GM18498 (cell line): ENCODE data around the gene ALKBH1.
"Not testable (repeated sequence)": the region's sequence is repeated elsewhere in the genome, so short reads cannot be mapped to it uniquely, and the experiment has no call there.

Experiments used
- ATAC-seq: cut with Tn5 transposase; IDR thresholded peaks from one replicate; pipeline ENCODE4 v1.9.1; 2021; ENCODE audit warnings: mild to moderate bottlenecking, moderate library complexity; ENCODE audit not compliant: unreplicated experiment

Gene ALKBH1

DNA sequence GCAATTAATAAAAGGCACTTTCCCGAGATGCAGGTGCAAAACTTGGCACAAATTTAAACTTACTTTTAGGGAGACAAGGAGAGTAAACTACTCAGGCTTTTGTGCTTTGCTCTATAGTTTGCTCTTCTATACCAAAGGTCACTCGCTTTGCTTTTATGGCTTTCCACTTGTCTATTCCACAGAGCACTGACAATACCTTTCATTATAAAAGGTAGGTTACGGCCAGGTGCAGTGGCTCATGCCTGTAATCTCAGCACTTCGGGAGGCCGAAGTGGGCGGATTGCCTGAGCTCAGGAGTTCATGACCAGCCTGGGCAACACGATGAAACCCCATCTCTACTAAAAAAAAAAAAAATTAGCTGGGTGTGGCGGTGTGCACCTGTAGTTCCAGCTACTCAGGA is 32.9 kb downstream of the ALKBH1 start:
- no peak for ATAC-seq

DNA sequence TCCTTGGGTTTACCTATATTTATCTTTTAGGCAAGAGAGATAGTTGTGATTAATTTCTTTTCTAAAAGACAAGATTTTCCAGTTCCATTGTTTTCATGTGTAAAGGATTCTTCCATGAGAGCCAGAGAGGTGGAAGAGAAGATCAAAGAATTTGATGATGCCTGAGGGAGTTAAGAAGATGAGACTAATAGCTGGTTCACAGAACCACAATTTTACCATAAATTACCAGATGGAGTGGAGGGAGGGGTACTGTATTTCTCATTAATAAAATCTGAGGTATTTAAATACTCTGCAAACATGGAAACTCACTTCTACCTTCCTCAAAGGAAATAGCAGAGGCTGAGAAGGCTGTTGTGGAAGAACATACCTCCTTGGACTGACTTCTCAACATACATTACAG is 34.6 kb downstream of the ALKBH1 start:
- ATAC-seq: no peak

DNA sequence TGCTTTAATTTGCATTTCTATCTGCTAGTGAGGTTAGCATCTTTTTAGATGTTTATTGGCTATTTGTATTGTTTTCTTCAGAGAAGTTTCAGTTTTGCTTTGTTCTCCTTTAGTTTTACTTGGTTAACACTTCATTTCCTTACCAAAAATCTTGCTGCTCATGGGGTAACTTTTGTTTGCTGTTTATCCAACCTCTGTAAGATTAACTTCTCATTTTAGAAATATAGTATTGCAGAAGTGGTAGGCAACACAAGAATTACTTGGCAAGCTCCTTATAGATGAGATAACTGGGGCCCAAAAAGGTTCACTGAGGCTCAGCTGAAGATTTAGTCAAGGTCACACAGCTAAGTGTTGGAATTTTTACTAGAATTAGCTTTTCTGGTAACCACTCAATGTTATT is 40.5 kb downstream of the ALKBH1 start:
- no peak for ATAC-seq

DNA sequence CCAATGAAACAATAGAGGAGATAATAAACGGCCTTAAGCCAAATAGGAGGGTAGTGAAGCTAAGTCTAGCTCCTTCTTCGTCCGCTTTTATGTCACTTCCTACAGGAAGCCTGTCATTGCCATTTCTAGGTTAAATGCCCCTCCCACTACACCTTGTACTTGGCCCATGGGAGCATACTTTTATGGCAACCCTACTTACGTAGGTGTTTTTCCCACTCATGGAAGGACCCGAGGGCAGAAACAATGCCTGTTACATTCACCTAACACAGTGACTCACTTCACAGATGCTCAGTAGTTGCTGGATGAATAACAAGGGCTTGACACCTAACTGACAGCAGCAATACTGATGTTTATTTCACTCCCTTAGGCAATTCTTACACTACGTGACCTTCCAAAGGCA is 44.5 kb downstream of the ALKBH1 start:
- no peak for ATAC-seq

DNA sequence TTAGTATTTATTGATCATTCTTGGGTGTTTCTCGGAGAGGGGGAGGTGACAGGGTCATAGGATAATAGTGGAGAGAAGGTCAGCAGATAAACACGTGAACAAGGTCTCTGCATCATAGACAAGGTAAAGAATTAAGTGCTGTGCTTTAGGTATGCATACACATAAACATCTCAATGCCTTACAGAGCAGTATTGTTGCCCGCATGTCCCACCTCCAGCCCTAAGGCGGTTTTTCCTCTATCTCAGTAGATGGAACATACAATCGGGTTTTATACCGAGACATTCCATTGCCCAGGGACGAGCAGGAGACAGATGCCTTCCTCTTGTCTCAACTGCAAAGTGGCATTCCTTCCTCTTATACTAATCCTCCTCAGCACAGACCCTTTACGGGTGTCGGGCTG is 46.3 kb downstream of the ALKBH1 start:
- not testable (repeated sequence) for ATAC-seq

DNA sequence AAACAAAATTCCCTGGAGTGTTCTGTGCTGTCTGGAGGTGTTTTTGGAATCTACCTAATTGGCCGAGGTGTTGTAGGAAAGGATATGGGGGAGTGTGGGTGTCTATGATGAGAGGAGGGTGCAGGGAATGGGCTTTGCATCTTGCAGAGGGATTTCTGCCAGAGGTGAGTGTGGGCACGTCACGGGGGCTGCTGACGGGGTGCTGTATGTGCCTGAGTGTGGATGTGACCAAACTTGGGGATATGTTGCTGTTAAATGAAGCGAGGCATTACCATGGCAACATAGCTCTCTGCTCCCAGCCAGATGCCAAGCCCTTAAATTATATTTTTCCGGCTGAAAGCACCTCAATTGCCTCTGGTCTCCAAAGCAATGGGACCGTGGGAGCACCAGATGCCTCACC is 47.1 kb downstream of the ALKBH1 start:
- ATAC-seq: no peak

DNA sequence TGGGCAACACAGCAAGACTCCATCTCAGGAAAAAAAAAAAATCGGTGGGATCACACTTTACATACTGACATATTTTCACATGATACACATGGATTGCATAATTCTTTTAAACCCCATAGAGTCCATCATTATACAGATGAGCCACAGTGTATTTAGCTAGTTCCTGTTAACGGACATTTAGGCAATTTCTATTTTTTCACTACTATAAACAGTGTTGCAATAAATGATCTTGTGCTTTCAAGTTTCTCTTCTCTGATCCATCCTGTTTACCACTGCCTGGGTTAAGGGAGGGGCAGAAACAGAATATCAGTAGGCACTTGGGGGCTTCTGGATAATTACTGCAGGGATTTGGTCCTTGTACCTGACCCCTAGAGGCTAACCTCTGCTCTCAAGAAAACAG is 48.0 kb downstream of the ALKBH1 start:
- no peak for ATAC-seq

DNA sequence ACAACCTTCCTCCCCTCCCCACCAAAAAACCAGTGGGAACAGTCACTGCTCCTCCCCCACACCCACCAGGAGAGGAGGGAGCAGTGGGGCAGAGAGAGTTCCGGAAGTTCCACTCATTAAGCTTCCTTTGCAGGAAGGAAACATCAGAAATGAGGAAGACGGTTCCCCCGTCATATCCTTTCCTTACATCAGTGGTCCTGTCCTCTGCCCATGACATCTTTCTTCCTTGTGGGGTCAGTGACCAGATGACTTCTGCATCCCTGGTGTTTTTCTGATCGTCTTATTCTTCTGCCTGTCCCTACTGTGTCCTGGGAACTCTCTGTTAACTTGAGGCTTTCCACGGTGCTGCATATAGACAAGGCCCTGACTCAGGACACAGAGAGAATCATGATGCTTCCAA is 50.5 kb downstream of the ALKBH1 start:
- no peak for ATAC-seq

DNA sequence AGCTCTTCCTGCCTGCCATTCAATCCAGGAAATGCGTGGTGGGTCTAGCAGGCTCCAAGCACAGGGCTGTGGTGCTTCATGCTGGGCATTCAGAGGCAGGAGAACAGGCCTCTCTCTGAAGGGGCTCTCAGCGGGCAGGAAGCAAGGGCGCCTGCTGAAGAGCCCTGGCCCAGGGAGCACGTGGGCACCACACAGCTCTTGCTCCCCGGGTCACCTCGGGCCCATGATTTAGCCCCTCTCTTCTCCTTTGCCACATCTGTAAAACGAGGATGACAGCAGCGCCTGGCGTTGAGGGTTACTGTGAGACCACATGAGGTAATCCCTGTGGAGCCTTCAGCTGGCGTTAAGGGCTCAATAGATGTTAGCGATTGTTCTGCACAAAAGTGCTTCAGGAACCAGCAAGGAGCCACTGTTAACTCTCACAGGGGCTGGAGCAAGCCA is 53.8 kb downstream of the ALKBH1 start:
- no peak for ATAC-seq

DNA sequence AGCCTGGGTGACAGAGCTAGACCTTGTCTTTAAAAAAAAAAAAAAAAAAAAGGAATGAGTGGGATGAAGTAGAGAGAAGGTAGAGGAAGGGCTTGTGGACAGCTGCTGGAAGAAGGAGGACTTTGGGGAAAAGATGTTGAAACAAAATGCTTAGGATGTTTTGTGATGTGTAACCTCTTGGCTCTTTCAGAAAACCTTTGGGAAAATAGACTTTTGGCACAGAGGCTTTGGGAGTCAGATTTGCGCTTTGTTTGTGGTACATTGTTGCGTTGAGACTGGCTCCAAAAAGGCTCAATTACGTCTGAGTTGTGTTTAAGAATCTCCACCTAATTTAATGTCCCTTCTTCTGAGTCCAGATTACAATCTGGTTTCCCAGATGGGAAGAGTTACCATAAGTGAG is 58.5 kb downstream of the ALKBH1 start:
- ATAC-seq: no peak

DNA sequence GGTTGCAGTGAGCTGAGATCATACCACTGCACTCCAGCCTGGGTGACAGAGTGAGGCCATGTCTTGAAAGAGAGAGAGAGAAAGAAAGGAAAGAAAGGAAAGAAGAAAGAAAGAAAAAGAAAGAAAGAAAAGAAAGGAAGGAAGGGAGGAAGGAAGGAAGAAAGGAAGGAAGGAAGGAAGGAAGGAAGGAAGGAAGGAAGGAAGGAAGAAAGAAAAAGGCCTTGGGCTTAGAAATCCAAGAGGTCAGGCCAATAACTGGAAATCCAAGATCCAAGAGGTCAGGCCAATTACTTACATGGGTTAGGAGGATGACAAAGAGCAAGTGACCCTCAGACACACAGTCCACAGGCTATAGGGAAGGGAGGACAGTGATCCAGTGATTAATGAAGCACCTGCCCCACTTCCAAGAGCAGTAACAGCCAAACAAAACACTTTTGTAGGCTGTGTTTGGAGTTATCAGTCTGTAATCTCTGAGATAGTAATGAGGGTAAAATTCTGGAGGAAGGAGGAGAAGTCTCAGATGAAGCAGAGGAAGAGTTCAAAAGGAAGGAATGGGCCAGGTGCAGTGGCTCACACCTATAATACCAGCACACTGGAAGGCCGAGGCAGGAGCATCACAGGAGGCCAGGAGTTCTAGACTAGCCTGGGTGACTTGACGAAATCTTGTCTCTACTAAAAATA is 59.2 kb downstream of the ALKBH1 start:
- ATAC-seq: no peak

DNA sequence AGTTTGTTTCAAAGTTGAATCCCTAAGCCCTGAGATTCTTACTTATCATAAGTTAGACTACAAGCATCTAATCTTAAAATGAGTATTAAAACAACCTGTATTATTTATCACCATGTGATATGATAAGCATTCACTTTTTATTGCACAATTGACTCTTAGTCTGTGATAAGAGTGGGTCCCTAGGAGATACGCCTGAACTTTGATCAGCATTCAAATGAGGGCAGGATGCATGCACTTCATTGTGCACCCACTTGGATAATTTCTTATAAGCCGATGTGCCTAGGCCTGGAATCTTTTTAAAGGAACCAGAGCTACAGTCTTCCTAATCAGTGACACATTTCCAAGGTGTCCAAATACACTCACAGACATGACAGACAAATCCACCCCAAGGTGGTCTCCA is 60.0 kb downstream of the ALKBH1 start:
- no peak for ATAC-seq

DNA sequence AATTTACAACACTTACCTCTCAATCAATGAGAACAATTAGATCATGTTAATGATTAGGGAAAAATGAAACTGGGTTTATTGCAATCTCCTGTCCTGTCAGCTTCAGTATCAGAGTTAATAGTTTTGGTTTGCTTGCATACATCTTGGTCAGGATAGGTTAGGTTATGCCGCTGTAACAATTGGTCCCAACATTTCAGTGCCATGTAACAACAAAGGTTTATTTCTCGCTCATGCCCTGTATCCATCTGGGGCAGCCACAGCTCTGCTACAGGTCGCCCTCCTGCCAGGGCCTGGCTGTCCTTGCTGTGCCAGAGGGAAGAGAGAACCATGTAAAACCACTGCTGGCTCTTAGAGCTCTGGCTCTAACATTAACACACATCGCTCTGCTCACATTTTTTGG is 60.9 kb downstream of the ALKBH1 start:
- ATAC-seq: no peak

DNA sequence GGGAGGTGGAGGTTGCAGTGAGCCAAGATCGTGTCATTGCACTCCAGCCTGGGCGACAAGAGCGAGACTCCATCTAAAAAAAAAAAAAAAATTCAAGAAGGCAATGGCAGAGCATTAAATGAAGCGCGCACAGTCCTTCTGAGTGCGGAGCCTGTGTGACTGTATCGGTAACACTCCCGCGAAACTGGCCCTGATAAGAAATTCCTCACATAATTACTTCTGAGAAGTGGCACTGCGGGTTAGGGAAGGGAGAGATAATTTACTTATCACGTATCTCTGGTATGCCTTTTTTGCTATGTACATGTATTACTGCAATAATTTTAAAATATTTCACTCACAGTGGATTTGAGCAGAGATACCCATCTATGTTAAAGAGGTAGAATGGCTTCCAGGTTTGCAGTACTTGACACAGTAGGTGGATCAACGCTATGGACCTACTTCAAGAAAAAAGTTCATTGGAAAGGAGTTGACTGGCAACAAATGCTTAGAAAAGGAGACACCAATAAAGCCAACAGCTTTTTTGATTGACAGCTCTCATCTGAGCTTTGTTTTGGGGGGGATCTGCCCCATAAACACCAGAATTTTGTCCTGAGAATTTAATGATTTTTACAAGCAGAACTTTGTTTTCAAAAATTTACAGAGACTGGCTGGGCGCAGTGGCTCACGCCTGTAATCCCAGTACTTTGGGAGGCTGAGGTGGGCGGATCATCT is 62.1 kb downstream of the ALKBH1 start:
- no peak for ATAC-seq

DNA sequence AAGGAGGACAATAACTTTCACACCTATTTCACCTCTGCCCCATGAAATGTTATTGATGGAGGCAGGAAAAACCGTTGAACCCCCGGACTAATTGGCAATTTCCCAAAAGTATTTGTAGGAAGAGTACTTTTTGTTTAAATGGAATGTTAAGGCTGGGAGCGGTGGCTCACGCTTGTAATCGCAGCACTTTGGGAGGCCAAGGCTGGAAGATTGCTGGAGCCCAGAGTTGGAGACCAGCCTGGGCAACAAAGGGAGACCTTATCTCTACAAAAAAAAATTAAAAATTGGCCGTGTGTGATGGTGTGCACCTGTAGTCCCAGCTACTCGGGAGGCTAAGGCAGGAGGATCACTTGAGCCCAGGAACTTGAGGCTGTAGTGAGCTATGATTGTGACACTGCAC is 65.4 kb downstream of the ALKBH1 start:
- ATAC-seq: no peak

DNA sequence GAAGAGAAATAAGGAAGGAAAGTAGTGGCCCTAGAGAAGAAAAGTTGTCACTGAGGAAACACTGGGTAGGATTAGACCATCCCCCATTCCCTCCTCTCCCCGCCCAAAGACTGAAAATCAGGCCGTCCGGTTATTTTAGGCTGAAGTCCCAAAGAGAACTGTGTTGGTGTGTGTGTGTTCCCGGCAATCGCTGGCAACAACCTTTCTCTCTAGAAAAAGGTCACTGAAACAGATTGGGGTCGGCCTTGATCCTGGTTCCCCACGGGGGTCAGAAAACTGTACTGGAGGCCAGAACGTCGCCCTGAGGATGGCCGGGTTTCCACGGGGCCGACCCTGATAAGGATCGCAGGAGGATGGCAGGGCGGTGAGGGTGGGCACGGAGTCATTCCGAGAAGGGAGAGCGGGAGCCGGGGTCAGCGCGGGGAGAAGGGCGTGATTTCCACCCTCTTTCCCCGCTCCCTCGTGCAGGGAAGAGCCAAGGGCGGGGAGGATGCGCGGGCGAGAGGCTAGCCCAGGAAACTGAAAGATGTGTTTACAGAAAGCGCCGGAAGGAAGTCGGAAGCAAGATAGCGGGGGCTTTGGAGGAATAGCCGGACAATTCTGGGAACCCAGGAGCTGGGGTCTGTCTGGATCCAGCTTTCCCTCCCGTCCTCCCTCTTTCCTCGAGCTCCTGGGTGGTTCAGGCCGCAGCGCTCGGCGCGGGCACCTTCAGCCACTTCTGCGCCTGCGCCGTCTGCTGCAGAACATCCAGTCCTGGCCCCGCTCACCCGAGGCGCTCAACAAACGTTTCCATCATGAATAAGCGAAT is 66.1 kb downstream of the ALKBH1 start:
- peak; percentile 74 for ATAC-seq

DNA sequence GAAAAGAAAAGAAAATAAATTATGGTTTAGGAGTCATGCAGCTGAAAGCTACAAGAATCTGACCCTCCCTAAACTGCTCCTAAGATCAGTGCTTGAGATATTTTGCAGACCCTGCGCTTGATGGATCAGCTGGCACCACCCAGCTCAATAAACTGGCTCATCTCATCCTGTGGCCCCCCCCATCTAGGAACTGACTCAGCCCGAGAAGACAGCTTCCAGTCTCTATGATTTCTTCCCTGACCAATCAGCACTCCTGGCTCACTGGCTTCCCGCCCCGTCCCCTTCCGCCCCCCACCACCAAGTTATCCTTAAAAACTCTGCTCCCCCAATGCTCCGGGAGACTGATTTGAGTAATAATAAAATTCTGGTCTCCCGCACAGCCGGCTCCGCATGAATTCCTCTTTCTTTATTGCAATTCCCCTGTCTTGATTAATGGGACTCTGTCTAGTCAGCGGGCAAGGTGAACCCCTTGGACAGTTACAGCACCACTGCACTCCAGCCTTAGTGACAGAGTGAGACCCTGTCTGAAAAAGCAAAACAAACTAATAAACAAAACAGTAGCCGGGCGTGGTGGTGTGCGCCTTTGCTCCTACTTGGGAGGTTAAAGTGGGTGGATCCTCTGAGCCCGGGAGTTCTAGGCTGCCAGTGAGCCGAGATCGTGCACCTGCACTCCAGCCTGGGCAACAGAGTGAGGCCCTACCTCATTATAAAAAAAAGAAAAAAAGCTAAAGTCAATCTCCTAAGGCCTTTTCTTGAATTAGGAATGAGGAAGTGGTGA is 66.9 kb downstream of the ALKBH1 start:
- peak; percentile 25 for ATAC-seq

DNA sequence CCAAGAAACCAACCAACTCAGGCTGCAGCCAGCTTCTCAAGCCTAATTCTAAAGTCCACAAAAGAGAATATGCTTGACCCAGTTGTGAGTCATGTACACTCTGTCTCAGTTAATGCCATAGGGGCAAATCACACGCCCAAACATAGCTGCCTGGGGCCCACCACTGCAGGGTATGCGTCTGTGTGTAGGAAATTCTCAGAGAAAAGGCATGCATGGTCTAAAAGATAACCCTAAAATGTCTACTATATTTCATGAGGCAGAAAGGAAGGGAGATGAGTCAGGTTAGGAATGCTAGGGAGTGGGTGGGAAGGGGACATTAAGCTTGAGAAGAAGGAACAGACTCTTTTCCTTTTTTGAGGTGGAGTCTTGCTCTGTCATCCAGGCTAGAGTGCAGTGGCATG is 69.1 kb downstream of the ALKBH1 start:
- ATAC-seq: no peak

DNA sequence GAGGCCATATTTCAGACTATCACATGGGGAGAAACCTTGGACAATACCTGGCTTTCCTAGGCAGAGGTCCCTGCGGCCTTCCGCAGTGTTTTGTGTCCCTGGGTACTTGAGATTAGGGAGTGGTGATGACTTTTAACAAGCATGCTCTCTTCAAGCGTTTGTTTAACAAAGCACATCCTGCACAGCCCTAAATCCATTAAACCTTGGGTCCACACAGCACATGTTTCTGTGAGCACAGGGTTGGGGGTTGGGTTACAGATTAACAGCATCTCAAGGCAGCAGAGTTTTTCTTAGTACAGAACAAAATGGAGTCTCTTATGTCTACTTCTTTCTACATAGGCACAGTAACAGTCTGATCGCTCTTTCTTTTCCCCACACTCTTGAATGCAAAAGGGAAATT is 72.0 kb downstream of the ALKBH1 start:
- ATAC-seq: not testable (repeated sequence)

DNA sequence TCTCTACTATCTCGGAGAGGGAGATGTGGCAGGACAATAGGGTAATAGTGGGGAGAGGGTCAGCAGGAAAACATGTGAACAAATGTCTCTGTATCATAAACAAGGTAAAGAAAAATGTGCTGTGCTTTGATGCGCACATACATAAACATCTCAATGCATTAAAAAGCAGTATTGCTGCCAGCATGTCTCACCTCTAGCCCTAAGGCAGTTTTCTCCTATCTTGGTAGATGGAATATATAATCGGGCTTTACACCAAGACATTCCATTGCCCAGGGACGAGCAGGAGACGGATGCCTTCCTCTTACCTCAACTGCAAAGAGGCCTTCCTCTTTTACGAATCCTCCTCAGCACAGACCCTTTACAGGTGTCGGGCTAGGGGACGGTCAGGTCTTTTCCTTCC is 72.4 kb downstream of the ALKBH1 start:
- not testable (repeated sequence) for ATAC-seq

DNA sequence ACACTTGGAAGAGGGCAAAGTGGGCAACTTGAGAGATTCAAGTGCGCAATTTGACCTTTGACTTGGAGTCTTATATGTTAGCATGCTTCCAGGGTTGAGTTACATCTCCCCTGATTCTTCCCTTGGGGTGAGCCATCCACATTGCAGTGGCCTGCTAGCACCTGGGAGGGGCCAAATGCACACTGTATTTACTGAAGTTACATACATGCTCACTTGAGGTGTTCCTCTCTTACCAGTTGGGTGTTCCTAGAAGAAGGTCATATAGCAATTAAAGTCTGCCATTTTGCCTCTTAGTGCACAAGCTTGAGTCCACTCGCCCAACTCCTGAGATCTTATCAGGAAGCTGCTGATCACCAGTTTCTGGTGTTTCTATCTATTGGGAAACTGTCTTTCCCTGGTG is 77.7 kb downstream of the ALKBH1 start:
- no peak for ATAC-seq
